ENCODE measurements around the gene POLD1. TPM values are rescaled to one million over a fixed set of nuclear protein-coding genes. Genes with fewer than 3 reads are reported as not detected.
"Not testable (repeated sequence)": the region's sequence is repeated elsewhere in the genome, so short reads cannot be mapped to it uniquely, and the experiment has no call there.

Gene POLD1
- polyA plus RNA-seq, 4 donors = 20.5 to 40.3 (median 24.0) TPM

DNA sequence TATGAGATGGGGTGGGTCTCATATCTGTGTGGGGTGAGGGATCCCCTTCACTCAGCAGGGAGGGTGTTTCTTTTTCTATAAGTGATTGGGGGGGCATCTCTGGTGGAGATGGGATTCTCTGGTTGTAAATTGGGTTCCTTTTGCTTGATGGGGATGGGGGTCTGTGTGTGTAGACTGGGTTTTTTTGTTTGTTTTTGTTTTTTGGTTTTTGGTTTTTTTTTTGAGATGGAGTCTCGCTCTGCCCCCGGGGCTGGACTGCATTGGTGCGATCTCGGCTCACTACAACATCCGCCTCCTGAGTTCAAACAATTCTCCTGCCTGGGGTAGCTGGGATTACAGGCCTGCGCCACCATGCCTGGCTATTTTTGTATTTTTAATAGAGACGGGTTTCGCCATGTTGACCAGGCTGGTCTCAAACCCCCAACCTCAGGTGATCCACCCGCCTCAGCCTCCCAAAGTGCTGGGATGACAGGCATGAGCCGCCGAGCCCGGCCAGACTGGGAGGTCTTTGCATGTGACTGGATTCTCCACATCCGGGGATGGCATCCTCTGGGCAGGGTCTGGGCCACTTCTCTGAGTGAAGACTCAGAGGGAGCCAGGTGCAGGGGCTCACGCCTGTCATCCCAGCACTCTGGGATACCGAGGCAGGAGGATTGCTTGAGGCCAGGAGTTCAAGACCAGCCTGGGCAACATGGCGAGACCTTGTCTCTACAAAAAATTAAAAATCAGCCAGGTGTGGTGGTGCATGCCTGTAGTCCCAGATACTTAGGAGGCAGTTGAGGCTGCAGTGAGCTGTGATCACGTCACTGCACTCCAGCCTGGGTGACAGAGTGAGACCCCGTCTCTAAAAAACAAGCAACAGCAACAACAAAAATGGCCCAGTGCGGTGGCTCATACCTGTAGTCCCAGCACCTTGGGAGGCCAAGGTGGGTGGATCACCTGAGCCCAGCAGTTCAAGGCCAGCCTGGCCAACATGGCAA, 49.3 kb downstream of the POLD1 start:
- no peak for DNase-seq (ENCODE audit: low read depth in 4 of 4, low spot score in 3 of 4)

DNA sequence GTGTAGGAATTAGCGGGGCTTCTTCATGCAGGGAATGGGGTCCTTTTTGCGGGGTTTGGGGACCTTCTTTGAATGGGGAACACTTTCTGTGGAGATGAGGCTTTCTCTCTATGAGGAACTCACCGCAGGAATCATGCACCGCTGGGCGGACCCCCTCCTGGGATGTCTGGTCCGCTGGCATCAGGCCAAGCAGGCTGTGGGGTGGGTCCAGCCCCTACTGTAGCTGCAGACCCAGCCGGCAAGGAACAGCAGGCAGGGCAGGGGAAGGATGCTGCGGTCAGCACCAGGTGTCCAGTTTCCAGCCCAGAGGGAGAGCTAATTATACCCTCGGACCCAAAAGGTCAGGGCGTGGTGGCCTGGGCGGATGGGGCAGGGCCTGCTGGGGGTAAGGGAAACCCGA, 50.4 kb downstream of the POLD1 start:
- no peak for DNase-seq (ENCODE audit: low read depth in 4 of 4, low spot score in 3 of 4)

DNA sequence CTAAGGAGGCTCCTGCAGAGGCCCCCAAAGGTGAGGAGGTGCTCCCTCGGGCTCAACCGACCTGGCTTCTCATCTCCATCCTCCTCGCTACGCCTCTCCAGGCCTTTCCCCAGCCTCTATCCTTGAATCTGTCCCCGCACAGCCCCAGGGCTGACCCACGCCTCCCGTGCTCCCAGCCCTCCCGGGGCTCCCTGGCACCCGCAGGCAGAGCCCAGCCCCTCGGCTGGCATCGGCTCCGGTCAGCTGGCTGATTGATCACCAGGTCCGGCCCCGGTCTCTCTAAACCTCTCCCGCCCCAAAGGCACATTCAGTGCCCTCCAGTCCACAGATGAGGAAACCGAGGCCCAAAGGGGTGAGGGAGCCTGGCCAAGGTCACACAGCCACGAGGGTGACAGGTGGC, 51.1 kb downstream of the POLD1 start:
- no peak for DNase-seq (ENCODE audit: low read depth in 4 of 4, low spot score in 3 of 4)

DNA sequence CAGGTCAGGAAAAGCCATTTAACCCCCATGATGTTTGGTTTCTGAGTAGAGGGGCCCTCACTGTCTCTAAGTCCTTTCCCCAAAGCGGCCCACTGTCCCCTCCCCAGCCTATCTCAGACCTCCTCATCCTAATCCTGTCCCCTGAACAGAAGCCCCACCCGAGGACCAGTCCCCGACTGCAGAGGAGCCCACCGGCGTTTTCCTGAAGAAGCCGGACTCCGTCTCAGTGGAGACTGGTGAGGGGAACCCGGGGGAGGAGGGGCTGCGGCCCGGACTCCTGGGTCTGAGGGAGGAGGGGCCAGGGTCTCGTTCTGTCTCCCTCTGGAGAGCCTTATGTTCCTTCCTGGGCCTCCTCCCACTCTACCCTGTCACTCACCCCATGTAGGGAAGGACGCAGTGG, 51.5 kb downstream of the POLD1 start:
- no peak for DNase-seq (ENCODE audit: low read depth in 4 of 4, low spot score in 3 of 4)

DNA sequence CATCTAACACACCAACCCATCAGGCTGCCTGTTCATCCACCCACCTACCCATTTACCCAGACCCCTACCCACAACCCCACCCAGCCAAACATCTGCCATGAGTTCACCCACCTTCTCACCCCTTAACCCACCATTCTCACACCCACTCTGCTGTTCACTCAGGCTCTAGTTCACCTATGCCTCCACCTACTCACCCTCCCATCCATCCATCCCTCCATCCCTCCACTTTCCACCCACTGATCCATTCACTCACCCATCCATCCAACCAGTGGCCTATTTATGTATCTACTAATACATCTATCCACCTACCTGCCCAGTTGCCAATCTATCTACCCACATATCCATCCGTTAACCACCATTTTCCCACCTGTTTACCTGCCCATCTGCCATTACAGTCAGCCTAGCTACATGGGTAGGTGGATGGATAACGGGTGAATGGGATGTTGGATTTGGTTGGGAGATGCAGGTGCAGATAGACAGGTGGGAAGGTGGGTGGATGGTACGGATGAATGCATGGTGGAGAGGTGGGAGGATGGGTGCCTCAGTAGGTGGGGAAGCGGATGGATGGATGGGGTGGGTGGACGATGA, 53.8 kb downstream of the POLD1 start:
- DNase-seq (ENCODE audit: low read depth in 4 of 4, low spot score in 3 of 4) = no peak

DNA sequence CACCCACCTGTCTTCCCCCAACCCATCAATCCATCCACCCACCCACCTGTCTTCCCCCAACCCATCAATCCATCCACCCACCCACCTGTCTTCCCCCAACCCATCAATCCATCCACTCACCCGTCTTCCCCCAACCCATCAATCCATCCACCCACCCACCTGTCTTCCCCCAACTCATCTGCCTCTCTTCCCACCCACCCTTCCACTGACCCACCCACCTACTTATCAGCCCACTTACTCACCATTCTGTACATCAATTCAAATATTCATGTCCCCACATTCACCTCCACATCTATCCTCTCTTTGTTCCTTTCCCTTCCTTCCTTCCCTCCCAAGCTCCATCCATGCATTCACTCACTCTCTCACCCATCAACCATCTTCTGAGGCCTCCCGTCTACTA, 55.0 kb downstream of the POLD1 start:
- not testable (repeated sequence) for DNase-seq (ENCODE audit: low read depth in 4 of 4, low spot score in 3 of 4)

DNA sequence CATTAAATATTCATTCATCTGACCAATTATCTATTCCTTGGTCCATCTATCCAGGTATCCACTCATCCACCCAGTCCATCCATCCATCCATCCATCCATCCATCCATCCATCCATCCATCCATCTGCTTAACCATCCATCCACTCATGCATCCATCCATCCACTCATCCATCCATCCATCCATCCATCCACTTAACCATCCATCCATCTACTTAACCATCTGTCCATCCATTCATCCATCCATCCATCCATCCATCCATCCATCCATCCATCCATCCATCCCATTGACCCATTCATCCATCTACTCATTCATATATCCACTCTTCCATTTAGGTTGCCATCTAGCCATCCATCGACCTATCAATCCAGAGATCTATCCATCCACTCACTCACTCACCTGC, 59.9 kb downstream of the POLD1 start:
- DNase-seq (ENCODE audit: low read depth in 4 of 4, low spot score in 3 of 4) = no peak

DNA sequence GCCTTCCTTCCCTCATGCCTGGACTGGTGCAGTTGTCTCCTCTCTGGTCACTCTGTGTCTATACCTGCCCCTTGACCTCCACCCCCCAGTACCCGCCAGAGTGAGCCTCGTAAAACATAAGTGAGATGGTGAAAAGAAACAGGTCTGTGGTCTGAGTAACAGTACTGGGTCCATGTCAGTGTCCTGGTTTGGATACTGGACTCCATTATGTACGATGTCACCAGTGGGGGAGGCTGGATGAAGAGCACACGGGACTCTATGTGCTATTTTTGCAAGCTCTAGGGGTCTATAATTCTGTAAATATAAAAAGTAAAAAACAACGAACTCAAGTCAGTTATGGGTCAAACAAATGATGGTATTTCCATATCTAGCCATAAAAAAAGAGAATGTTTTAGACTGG, 62.9 kb downstream of the POLD1 start:
- no peak for DNase-seq (ENCODE audit: low read depth in 4 of 4, low spot score in 3 of 4)

DNA sequence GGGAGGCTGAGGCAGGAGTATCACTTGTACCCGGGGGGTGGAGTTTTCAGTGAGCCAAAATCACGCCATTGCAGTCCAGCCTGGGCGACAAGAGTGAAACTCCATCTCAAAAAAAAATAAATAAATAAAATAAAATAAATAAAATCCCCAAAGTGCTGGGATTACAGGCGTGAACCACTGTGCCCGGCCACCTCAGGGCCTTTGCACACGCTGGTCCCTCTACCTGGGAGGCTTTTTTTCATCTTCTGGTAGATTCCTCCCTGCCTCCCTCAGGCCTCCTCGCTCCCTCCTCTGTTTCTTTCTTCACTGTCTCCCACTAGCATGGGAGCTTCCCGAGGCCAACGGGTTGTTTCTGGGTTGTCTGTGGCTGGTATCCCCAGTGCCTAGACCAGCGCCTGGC, 63.6 kb downstream of the POLD1 start:
- DNase-seq (ENCODE audit: low read depth in 4 of 4, low spot score in 3 of 4) = no peak

DNA sequence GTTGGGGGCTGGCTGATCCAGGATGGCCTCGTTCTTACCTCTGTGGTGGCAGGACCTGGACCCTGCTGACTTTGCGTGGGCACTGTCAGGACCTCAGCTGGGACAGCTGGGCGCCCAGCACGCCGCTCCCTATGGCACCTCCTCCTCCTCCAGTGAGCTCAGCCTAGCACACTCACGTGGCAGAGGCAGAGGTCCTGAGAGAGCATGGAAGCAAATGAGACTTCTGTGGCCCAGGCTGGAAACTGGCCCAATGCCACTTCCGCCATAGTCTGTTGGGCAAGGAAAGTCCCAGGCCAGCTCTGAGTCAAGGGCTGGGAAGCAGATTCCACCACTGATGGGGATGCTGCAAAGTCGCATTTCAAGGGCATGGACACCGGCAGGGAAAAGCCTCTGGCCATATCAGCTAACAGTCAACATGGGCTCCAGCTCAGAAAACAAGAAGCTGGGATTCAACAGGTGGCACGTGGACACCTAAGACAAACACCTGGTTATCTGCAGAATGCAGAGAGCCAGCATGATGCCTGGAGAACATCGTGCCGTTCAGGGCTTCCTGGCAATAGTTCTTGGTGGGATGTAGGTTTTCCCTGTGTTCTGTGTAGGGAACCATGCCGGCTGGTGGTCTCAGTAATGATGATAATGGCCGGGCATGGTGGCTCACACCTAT, 65.2 kb downstream of the POLD1 start:
- DNase-seq (ENCODE audit: low read depth in 4 of 4, low spot score in 3 of 4) = no peak

DNA sequence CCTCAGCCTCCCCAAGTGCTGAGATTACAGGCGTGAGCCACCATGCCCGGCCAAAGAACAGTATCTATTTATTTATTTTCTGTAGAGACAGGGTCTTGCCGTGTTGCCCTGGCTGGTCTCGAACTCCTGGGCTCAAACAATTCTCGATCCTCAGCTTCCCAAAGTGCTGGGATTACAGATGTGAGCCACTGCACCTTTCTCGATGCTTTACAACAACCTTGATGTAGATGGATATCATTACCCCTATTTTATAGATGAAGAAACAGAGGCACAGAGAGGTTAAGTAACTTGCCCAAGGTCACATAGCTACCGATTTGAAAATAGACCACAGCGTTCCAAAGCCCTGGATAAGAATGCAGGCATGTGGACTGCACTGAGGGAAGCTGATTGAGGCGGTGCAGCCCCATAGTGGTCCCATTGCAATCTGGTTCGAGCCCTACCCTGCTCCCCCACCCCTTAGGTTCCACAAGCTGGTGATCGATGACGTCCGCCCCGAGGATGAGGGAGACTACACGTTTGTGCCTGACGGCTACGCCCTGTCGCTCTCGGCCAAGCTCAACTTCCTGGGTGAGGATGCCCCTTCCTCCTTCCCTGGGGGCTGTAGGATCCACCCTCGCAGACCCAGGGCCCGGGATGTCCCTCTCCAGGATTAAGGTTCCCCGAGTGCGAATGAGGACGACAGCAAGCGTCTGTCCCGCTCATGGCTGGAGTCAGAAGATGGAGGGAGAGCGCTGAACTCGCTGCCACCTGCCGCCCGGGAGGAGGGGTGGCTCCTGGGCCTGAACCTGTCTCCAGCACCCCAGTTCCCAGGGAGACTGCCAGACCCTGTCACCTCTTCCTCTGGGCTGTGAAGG, 66.4 kb downstream of the POLD1 start:
- DNase-seq (ENCODE audit: low read depth in 4 of 4, low spot score in 3 of 4) = no peak

DNA sequence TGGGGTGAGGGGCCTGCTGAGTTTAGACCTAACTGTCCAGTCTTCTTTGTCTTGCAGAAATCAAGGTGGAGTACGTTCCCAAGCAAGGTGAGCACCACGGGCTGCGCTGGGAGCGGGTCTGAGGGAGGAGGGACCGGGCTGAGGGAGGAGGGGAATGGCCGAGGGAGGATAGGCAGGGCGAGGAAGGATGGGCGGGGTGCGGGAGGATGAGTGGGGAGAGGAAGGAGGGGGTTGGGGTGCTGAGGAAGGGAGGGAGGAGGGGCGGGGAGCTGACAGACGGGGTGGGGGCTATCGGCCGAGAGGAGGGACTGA, 67.0 kb downstream of the POLD1 start:
- no peak for DNase-seq (ENCODE audit: low read depth in 4 of 4, low spot score in 3 of 4)

DNA sequence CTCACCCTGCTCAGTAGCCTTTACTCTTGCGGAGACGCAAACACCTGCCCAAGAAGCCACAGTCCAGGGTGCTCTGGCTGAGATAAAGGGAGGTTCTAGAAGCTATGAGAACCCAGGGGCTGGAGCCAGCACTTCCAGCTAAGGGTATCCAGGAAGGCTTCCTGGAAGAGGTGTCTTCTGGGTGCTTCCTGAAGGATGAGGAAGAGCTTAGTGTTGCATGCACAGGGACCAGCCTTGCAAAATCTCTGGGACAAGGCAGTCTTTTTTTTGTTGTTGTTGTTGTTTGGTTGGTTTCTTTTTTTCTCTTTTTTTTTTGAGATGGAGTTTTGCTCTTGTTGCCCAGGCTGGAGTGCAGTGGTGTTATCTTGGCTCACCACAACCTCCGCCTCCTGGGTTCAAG, 69.1 kb downstream of the POLD1 start:
- DNase-seq (ENCODE audit: low read depth in 4 of 4, low spot score in 3 of 4) = no peak

DNA sequence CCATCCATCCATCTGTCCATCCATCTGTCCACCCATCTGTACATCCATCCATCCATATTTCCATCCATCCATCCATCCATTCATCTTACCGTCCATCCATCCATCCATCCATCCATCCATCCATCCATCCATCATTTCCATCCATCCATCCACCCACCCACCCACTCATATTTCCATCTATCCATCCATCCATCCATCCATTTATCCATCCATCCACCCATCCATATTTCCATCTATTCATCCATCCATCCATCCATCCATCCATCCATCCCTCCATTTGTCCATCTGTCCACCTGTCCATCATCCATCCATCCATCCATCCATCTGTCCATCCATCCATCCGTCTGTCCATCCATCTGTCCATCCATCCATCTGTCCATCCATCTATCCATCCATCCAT, 71.8 kb downstream of the POLD1 start:
- DNase-seq (ENCODE audit: low read depth in 4 of 4, low spot score in 3 of 4) = no peak

DNA sequence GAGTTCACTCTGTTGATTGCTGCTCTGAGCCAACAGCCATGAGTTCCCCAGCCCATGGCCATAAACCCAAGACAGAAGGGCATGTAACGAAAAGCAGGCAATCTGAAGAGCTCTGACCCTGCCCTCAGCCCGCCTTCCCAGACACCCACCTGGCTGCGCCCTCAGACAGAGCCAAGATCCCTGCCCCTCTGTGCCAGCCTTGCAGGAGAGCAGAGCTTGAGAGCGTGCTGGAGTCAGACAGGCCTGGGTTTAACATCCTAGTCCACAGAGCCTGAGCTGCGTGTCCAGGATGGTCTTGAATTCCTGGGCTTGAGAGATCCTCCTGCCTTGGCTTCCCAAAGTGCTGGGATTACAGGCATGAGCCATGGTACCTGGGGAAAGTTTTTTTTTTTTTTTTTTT, 73.2 kb downstream of the POLD1 start:
- no peak for DNase-seq (ENCODE audit: low read depth in 4 of 4, low spot score in 3 of 4)

DNA sequence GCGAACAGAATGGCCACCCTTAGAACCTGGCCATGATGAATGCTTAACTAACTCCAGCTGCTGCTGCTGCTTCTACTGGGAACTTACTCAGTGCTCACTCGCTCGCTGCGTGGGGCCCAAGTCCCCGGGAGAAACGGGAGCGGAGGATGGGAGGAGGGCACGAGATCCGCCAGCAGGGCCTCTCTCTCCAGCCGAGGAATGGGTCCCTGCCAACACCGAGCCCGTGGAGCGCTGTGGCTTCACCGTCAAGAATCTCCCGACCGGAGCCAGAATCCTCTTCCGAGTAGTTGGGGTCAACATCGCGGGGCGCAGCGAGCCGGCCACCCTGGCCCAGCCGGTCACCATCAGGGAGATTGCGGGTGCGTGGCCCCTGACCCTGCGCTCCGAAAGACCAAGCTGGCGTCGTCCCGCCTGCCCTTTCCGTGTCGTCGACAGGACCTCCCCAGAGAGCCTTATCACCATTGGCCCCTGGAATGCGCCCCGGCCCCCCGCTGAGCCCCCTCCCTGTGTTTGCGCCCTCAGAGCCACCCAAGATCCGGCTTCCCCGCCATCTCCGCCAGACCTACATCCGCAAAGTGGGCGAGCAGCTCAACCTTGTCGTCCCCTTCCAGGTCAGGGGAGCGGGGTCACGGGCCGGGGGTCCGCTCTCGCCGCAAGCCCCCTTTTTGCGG, 74.4 kb downstream of the POLD1 start:
- DNase-seq (ENCODE audit: low read depth in 4 of 4, low spot score in 3 of 4) = no peak

DNA sequence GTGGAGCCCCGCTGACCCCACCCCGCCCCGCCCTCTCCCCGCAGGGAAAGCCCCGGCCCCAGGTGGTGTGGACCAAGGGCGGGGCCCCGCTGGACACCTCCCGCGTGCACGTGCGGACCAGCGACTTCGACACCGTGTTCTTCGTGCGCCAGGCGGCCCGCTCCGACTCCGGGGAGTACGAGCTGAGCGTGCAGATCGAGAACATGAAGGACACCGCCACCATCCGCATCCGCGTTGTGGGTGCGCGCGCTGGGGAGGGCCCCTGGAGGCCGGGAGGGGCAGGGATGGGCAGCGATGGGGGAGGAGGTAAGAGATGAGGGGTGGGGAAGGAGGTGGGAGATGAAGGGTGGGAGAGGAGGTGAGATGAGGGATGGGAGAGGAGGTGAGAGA, 74.9 kb downstream of the POLD1 start:
- DNase-seq (ENCODE audit: low read depth in 4 of 4, low spot score in 3 of 4) = no peak

DNA sequence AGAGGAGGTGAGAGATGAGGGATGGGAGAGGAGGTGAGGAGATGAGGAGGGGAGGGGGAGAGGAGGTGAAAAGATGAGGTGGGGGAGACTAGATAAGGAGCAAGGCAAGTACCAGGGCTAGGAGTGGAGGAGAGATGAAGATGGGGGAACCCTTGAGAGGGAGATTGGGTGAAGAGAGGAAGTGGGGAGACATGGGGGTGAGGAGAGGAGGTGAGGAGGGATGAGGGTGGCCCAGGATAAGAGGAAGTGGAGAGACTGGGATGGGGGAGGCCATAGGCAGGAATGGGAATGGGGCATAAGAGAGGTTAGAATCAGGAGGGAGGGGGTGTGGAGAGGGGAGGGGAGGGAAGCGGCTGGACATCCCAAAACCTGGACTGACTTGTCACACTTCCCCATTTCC, 75.5 kb downstream of the POLD1 start:
- DNase-seq (ENCODE audit: low read depth in 4 of 4, low spot score in 3 of 4) = no peak

DNA sequence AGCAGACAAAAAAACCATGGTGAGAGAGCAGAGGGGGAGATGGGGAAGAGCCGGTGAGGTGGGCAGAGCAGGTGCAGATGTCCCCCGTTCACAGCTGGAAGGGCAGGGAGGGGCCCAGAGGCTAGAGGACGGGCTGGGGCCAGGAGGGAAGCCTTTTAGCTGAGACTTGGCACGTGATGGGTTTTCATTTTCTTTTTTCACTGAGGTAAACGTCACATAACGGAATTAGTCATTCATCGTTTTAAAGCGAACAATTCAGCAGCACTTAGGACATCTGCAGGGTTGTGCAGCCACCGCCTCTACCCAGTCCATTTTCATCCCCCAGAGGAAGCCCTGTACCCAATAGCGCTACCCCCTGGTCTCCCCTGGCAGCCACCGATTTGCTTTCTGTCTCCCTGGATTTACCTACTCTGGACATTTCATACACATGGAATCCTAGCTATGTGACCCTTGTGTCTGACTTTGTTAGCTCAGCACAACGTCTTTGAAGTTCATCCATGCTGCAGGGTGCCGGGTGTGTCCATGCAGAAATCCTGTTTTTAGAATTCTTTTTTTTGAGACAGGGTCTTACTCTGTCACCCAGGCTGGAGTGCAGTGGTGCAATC, 76.1 kb downstream of the POLD1 start:
- DNase-seq (ENCODE audit: low read depth in 4 of 4, low spot score in 3 of 4) = no peak

Measured in left renal pelvis (tissue), 4 donors.